GM12801 (cell line): ENCODE results near the gene FOXD2.

ENCODE experiments used
- CTCF ChIP-seq: IDR thresholded peaks from one replicate; pipeline ENCODE4 v1.5.1; 2011; ENCODE audit warnings: control low read depth; ENCODE audit not compliant: insufficient read length; ENCODE audit errors: extremely low read depth

Gene FOXD2

GRCh38 chr1:47437447-47438164 is at the start of gene FOXD2:
Gene FOXD2, plus strand, starts transcription at chr1:47438044. Its CDS starts 92 bp downstream, at chr1:47438136.
- no peak for TF ChIP-seq CTCF

GRCh38 chr1:47388891-47389238 is 49.0 kb upstream of the FOXD2 start:
- TF ChIP-seq CTCF: no peak

- no peak for TF ChIP-seq CTCF
These were observed 48.1 kb upstream of the FOXD2 start for GRCh38 chr1:47389731-47390130.

GRCh38 chr1:47390843-47391242 is 47.0 kb upstream of the FOXD2 start:
- no peak for TF ChIP-seq CTCF

GRCh38 chr1:47393141-47393540 is 44.7 kb upstream of the FOXD2 start:
- TF ChIP-seq CTCF: no peak

- no peak for TF ChIP-seq CTCF
These were observed 42.4 kb upstream of the FOXD2 start for GRCh38 chr1:47395433-47395832.

GRCh38 chr1:47396671-47397196 is 41.1 kb upstream of the FOXD2 start:
- TF ChIP-seq CTCF: no peak
